ENCODE results near the gene THAP3.

THAP3 gene, protein sequence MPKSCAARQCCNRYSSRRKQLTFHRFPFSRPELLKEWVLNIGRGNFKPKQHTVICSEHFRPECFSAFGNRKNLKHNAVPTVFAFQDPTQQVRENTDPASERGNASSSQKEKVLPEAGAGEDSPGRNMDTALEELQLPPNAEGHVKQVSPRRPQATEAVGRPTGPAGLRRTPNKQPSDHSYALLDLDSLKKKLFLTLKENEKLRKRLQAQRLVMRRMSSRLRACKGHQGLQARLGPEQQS

DNA sequence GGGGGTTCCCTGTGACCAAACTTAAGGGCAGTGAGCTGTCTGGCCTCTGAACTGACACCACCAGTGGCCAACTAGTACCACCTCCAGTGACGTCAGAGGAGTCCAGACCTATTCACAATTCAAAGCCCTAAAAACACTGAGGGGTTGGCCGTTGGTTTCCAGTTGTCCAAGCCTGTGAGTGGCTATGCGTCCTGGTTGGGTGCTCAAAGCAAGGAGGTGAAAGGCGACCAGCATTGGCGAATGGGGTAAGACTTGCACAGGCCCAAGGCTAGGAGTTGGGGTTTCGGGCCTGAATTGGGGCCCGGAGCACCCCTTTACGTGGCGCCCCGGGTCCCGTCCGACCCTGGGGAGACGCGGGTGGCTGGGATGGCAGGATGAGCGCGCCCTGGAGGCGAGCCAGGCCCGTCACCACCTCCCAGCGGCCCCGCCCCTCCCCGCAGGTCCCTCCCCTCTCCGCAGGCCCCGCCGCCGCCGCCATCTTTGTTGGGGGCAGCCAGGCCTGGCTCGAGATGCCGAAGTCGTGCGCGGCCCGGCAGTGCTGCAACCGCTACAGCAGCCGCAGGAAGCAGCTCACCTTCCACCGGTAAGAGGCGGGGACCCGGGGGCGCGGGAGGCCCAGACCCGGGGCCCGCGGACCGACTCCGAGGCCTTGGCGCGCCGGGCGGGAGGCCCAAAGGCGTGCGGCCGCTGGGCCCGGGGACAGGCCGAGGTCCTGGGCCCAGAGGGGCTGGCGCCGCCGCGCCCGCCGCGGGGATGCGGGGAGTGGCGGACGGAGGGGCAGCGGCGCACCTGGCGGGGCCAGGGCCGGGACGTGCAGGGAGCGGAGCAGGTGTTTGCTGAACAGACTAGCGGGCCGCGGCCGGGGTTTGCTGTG lies at the start of gene THAP3:
Gene THAP3 (plus strand): TSS at position 159 of the 874 bp plus-strand sequence. CDS start 351 bp downstream, at position 510.
- peak; percentile 88 for DNase-seq (ENCODE audit: low read depth)

DNA sequence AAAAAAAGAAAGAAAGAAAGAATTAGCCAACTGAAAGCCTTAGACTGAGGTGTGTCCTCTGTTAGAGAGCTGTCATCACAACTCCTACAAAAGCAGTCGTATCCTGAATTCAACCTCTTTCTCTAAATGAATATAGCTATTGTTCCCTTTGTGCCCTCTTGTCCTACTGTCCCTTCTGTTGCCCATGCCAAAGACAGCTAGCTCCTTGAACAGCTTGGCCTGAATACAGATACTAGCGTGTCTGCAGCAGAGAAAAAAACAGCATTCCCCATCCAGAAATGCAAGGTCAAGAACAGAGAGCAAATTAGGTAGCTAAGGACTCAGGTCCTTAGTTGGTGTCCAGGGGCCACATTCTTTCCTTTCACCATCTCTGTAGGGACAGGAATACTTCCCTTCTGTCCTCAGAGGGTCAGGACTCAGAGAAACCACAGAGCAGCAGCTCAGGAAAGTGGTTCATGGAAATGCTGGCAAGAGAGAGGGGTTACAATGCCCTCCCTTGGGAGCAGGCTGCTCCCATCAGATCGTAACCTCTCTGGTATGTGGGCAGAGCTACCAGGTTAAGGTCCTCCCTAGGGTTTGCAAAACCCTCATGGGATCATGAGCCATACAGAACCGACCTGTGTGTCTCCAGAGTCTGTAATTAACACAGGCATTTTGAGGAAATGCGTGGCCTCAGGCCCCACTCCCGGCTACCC lies 46.7 kb upstream of the THAP3 start:
- no peak for DNase-seq (ENCODE audit: low read depth)

DNA sequence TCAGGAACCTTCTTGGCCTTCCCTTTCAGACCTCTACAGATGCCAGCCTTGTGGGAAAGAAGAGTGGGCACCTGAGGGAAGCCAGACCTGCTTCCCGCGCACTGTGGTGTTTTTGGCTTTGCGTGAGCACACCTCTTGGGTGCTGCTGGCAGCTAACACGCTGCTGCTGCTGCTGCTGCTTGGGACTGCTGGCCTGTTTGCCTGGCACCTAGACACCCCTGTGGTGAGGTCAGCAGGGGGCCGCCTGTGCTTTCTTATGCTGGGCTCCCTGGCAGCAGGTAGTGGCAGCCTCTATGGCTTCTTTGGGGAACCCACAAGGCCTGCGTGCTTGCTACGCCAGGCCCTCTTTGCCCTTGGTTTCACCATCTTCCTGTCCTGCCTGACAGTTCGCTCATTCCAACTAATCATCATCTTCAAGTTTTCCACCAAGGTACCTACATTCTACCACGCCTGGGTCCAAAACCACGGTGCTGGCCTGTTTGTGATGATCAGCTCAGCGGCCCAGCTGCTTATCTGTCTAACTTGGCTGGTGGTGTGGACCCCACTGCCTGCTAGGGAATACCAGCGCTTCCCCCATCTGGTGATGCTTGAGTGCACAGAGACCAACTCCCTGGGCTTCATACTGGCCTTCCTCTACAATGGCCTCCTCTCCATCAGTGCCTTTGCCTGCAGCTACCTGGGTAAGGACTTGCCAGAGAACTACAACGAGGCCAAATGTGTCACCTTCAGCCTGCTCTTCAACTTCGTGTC lies 45.9 kb upstream of the THAP3 start:
- DNase-seq (ENCODE audit: low read depth): no peak

- peak; percentile 98 for DNase-seq (ENCODE audit: low read depth)
Observed at GRCh38 chr1:6579374-6580118, 45.1 kb upstream of the THAP3 start, which contains the start of gene ZBTB48. ZBTB48 (plus strand) TSS chr1:6579994; CDS start chr1:6580610, 616 bp downstream.

DNA sequence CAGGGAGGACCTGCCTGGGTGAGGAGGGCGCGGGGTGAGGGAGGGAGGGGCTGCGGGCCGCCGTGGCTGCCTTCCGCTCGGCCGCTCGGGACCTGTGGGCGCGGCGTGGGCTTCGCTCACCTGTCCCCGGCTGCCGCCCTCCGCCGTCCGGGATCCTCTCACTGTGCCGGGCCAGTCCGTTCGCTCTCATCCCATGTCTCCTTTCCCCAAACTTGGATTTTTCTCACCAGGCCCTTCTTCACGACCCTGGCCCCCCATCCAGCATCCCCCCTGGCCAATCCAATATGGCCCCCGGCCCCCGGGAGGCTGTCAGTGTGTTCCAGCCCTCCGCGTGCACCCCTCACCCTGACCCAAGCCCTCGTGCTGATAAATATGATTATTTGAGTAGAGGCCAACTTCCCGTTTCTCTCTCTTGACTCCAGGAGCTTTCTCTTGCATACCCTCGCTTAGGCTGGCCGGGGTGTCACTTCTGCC lies 44.5 kb upstream of the THAP3 start:
- no peak for DNase-seq (ENCODE audit: low read depth)

GRCh38 chr1:6580593-6581409 lies 43.9 kb upstream of the THAP3 start:
- no peak for DNase-seq (ENCODE audit: low read depth)

GRCh38 chr1:6581561-6582305 lies 42.9 kb upstream of the THAP3 start:
- DNase-seq (ENCODE audit: low read depth): no peak

DNA sequence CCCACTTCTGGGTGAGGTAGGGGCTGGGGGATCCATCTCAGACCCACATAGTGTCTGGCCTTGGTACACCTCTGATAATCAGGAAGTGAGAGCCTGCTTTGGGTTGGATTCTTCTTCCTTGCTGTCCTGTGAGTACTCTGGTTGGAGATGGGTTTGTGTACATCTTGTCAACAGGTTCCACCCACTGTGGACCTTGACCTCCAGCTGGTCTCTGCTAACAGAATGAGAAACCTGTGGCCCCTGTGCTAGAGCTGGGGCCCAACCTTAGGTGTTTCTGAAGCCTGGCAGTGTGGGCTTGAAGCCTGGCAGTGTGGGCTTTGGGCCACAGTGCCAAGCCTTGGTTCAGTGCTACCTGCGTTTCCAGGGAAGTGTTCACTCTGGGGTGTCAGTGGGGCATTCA lies 42.3 kb upstream of the THAP3 start:
- DNase-seq (ENCODE audit: low read depth): no peak

DNA sequence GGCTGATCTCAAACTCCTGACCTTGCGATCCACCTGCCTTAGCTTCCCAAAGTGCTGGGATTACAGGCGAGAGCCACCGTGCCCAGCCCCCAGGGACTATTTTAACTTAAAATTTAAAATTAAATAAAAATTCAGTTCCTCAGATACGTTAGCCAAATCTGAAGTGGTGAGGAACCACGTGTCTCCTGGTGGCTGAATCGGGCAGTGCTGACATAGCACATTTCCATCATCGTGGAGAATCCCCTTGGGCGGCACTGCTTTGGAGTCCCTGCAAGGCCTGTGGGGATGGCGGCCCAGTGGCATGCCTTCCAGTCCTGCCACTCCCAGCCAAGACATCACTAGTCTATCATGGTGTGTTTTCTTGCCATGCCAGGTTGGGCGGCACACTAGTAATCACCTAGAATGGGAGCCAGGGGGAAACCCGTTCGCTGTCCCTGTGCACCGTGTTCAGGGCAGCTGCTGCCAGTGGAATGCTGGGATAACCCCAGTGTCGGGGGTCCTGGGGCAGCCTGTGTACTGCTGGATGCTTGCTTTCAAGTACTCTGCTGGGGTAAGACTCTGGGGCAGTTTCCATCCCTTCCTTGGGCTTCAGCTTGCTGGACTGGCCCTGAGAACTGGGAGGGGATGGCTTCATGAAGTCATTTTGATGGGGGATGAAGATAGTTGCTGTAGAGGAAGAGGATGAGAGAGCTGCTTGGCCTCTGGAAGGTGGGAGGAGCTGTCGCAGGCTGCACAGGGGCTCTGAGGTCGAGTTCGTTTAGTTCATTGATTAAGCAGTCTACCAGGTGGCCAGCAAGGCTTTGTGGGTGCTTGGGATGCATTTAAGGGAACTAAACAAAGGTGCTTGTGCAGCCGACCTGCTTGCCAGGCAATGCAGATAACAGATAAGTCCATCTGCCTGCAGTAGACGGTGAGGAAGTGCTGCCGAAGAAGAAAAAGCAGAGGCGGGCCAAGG lies 40.3 kb upstream of the THAP3 start:
- DNase-seq (ENCODE audit: low read depth): no peak

- no peak for DNase-seq (ENCODE audit: low read depth)
Observed at GRCh38 chr1:6585081-6585722, 39.5 kb upstream of the THAP3 start.

GRCh38 chr1:6585841-6586240 lies 38.8 kb upstream of the THAP3 start:
- no peak for DNase-seq (ENCODE audit: low read depth)

DNA sequence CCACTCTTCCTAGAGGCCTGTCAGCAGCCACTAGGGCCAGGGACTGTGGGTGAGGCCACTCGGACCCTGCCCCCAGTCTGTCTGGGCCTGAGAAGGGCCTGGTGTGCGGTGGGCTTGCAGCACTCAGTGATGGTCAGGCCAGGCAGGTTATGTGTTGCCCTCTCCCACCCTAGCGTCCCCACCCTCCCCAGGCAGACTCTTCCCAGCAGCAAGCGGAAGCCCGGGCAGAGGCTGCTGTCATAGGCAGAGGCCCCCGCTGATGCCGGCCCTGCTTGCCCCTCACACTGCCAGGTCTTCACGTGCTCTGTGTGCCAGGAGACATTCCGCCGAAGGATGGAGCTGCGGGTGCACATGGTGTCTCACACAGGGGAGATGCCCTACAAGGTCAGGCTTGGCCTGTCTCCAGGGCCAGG lies 38.3 kb upstream of the THAP3 start:
- DNase-seq (ENCODE audit: low read depth): no peak

- DNase-seq (ENCODE audit: low read depth): no peak
Observed at GRCh38 chr1:6587261-6588005, 37.2 kb upstream of the THAP3 start.

DNA sequence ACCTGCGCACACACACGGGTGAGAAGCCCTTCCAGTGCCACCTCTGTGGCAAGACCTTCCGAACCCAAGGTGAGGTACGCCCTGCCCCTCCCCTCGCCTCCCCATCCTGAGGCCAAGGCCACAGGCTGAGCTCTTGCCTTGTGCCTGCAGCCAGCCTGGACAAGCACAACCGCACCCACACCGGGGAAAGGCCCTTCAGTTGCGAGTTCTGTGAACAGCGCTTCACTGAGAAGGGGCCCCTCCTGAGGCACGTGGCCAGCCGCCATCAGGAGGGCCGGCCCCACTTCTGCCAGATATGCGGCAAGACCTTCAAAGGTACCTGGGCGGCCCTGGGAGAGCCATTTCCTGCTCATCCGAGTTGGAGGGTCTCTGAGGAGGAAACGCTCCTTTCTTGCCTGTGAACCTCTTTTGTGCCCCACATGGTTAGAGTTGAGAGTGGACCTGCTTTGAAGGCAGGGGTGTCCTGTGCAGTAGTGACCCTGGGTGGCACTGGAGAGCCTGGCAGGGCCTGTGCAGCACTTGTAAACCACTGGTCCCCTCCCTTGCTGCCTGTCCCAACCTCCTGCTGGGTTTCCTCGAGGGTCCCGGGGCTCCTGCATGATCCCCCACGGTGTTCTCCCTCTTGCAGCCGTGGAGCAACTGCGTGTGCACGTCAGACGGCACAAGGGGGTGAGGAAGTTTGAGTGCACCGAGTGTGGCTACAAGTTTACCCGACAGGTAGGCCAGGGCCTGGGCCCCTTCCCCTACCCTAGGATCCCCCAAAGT lies 36.4 kb upstream of the THAP3 start:
- no peak for DNase-seq (ENCODE audit: low read depth)

- DNase-seq (ENCODE audit: low read depth): no peak
Observed at GRCh38 chr1:6588893-6589520, 35.7 kb upstream of the THAP3 start.

- no peak for DNase-seq (ENCODE audit: low read depth)
Observed at GRCh38 chr1:6590046-6590445, 34.6 kb upstream of the THAP3 start.
